GM18508 (cell line): ENCODE data around the gene FRMD4B.
"Not testable (repeated sequence)": the region's sequence is repeated elsewhere in the genome, so short reads cannot be mapped to it uniquely, and the experiment has no call there.

Experiments used
- ATAC-seq: cut with Tn5 transposase; IDR thresholded peaks from one replicate; pipeline ENCODE4 v1.9.1; 2021; ENCODE audit warnings: moderate number of reproducible peaks; ENCODE audit not compliant: insufficient read depth, unreplicated experiment

The FRMD4B gene

GRCh38 chr3:69252141-69252540 is 133.7 kb downstream of the FRMD4B start:
- ATAC-seq, result no peak

DNA sequence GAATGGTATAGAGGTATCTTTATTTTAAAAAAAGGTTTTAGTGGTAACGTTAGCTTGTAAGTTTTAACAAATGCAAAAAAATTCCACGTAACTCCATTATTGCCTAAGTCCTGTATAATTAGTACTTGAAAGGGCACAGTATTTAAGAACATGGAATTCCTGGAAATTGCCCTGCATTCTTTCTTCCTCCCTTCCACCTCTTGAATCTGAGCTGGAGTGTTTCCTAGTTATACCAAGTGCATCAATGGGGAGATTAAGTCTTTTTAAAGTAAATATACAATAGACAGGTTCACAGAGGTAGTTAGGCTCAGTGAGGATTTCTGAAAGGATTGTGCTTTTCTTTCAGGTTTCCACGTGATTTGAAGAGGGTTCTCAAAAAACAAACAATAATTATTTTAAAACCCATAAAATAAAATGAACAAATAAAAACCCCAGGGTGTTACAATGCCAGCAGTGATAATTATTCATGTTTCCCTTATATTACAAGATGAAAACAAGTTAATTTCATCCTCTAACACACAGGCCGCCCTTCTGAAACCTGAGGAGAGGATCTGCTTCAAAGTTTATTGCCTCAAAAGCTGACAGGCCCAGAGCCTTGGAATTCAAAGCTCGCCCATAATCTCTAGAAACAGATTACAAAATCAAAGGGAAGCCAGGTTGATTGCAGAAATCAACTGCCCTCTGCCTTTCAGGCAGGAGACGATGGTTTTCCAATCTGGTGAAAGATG is 134.6 kb downstream of the FRMD4B start:
- ATAC-seq, result no peak

DNA sequence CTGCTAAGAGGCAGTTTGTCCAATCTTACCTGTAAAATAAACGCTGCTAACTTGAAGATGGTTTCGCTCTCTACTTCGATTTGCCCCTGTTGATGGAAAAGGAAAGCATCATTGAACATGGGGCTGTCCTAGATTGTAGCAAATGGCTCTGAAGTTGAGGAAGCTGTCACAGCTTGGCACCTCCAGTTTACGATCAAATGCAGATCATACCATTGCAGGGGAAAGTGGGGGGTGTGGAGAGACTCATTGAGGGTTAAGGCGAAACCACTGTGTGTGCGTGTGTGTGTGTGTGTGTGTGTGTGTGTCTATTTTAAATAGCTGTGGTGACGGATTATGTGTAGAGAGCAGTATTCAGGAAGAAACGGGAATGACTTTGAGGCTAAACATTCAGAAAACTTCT is 135.9 kb downstream of the FRMD4B start:
- no peak for ATAC-seq

DNA sequence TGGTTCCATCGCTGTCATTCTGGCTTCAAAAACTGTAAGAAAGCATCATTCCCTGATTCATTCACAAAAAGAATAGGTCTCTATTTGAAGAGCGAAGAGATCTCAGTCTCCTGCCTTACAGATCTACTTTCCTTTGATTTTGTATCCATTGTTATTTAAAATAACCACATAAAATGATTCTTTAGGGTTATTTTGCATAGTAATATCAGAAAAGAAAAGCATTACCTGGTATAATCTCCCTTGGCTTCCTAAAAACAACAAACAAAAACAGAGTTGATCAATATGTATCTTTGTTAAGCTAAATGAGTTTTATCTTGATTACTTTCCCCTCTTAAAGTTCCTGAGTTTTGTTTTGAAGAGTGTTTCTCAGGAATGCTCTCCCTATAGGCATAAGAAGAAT is 136.9 kb downstream of the FRMD4B start:
- no peak for ATAC-seq

DNA sequence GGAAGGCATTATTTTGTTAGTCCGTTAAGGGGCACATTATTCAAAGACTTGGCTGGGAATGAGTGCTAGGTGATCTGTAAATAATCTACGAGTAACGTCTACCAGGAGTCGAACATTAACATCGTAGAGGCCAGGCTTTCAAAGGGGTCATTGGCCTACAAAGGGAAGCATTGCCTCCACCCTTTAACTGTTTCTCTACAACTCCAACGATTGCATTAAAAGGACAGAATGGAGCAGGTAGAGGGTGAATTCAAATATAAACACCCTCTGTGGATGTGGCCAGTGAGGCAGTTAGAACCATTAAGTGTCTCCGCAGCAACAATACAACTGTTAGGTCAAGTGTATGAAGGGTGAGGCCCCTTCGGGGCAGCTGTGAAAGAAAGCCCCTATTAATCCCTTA is 137.5 kb downstream of the FRMD4B start:
- no peak for ATAC-seq

- no peak for ATAC-seq
These were observed 139.3 kb downstream of the FRMD4B start for GRCh38 chr3:69246612-69247011.

- no peak for ATAC-seq
These were observed 141.8 kb downstream of the FRMD4B start for GRCh38 chr3:69244039-69244438.

GRCh38 chr3:69241769-69242168 is 144.1 kb downstream of the FRMD4B start:
- no peak for ATAC-seq

GRCh38 chr3:69240651-69241568 is 145.0 kb downstream of the FRMD4B start:
- no peak for ATAC-seq

DNA sequence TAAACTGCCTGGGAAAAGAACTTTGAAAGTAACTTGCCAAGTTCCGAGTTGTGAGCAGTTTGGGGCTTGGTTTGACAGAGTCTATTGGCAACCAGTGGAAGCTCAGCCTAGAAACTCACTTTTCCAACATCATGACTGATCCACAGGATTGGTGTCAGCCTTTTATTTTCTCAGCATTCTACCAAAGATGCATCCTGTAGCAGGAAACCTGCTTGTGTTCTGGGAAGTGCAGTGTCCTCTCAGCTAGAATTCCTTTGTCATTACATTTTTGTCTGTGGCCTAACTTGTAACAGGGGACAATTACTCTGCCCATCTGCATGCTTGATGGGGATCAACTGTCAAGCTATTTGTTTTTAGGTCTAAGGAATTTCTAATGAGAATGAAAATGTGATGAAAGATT is 146.8 kb downstream of the FRMD4B start:
- no peak for ATAC-seq

GRCh38 chr3:69236812-69237707 is 148.8 kb downstream of the FRMD4B start:
- no peak for ATAC-seq

DNA sequence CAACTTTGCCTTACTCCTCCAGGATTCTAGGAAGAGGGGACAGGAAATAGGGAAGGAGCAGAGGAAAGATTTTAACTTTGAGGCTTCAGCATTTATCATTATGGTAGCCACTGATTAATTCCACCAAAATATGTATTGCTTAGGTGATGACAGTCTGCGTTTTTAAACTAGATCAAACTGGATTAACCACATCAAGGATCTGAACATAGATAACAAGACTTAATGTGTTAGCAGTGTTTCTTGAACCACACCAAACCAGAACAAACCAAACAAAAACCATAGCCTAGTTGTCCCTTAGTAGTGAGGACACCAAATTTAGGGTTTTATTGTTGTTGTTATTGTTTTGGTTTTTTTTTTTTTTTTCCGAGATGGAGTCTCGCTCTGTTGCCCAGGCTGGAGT is 150.0 kb downstream of the FRMD4B start:
- no peak for ATAC-seq

GRCh38 chr3:69235227-69235626 is 150.7 kb downstream of the FRMD4B start:
- not testable (repeated sequence) for ATAC-seq

DNA sequence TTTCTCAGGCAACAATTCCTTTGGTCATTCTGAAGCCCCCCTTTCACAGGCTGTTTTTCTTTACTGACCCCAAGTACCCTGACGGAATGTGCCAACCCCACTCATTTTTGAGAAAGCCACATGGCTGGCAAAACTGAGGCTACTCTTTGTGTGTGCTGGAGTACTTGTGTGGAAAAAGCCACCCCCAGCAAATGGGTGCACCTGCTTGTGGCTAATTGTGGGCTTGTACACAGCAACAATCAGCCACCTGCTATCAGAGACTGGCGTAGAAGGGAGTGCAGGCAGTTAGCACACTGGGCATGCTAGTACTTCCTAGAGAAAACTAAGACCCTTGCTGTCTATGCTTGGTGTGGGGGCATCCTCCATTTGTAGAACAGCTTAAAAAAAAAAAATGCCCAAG is 153.4 kb downstream of the FRMD4B start:
- no peak for ATAC-seq

GRCh38 chr3:69231929-69232440 is 153.9 kb downstream of the FRMD4B start:
- no peak for ATAC-seq

- ATAC-seq, result no peak
These were observed 159.8 kb downstream of the FRMD4B start for GRCh38 chr3:69226071-69226470.

DNA sequence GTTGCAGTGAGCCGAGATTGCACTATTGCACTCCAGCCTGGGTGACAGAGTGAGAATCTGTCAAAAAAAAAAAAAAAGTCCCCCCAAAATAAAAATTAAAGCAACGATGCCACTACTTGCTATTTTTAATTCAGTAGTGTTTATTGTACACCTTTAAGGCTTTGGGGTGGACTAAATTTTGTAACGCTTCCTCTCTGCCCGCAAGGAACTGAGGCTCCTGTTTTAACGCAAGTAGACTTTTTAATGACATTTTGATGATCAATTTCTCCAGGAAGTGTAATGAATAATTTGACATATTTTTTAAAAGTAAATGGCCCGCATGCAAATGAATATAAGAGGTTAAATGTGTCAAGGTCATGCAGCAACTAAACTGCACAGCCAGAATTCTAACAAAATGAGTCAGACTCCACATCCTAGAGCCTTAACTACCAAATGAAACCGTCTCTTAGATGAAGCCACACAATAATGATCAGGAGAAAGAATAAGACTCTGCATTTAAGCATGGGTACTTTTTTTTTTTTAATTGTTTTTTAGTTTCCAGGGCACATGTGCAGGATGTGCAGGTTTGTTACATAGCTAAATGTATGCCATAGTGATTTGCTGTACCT is 166.7 kb downstream of the FRMD4B start:
- ATAC-seq, result no peak

DNA sequence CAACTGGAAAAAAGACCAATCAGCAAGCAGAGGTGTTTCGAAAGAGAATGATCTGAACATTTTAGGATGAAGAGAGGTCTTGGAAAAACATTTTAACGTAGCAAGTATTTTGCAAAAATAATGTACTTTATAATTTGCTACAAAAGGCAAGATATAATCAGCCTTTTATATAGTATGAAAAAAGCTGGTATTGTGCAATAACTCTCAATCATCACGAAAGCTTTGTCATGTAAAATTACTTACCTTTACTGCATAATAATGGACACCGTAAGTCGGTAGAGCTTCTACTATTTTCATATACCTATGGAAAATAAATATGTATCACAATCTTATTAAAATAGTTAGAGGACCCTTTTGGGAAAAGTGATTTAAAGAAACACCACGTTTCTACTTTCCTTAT is 167.8 kb downstream of the FRMD4B start:
- ATAC-seq, result no peak

- no peak for ATAC-seq
These were observed 168.9 kb downstream of the FRMD4B start for GRCh38 chr3:69216981-69217380.

DNA sequence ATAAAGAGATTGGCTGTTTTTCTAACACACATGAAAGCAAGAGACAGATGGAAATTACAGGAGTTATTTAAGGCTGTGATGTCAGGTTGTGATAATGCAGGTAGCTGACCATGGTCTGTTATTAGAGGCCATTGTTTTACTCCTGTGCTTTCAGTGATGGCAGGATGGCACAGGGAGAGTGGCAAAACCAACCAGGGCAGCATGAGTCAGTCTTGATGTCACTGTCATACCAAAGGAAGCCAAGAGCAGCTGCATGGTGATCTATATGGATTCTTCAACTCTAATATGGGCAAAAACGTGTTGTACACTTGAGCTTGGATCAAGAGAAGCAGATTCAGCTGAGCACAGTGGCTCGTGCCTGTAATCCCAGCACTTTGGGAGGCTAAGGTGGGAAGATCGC is 171.6 kb downstream of the FRMD4B start:
- no peak for ATAC-seq
